Activated CD4-positive, CD25-positive, alpha-beta regulatory T cell treated with anti-CD3 and anti-CD28 coated beads, Interleukin-2, amount 50 U/mL, for 24 hours (primary cell): Measurements from ENCODE around the gene RAB3IP.
"Not testable (repeated sequence)": the region's sequence is repeated elsewhere in the genome, so short reads cannot be mapped to it uniquely, and the experiment has no call there.

ENCODE experiments used
- ATAC-seq, 2 donors: fragments of 150-1000 bp; cut with Tn5 transposase; one replicate each; pipeline ENCODE4 v1.10.0; 2021; ENCODE audit warnings: mild to moderate bottlenecking in 1 of 2, moderate library complexity in 1 of 2

RAB3IP gene

GRCh38 chr12:69756088-69756755 lies 17.6 kb downstream of the RAB3IP start:
- no peak for ATAC-seq

GRCh38 chr12:69758105-69758504 lies 19.4 kb downstream of the RAB3IP start:
- no peak for ATAC-seq

GRCh38 chr12:69759581-69759980 lies 20.9 kb downstream of the RAB3IP start:
- not testable (repeated sequence) for ATAC-seq

GRCh38 chr12:69765515-69765914 lies 26.9 kb downstream of the RAB3IP start:
- no peak for ATAC-seq

- no peak for ATAC-seq
These were observed 27.6 kb downstream of the RAB3IP start for GRCh38 chr12:69766260-69766659.

- no peak for ATAC-seq
These were observed 41.3 kb downstream of the RAB3IP start for GRCh38 chr12:69779928-69780327.

GRCh38 chr12:69783365-69783764 lies 44.7 kb downstream of the RAB3IP start:
- no peak for ATAC-seq

- ATAC-seq = no peak
These were observed 50.7 kb downstream of the RAB3IP start for GRCh38 chr12:69789351-69789750.

GRCh38 chr12:69792533-69792932 lies 53.9 kb downstream of the RAB3IP start:
- ATAC-seq = no peak

- ATAC-seq = not testable (repeated sequence)
These were observed 68.6 kb downstream of the RAB3IP start for GRCh38 chr12:69807101-69807897.

GRCh38 chr12:69810870-69811498 lies 72.3 kb downstream of the RAB3IP start:
- no peak for ATAC-seq

- no peak for ATAC-seq
These were observed 77.4 kb downstream of the RAB3IP start for GRCh38 chr12:69816082-69816481.

- ATAC-seq = no peak
These were observed 82.4 kb downstream of the RAB3IP start for GRCh38 chr12:69821032-69821455.

GRCh38 chr12:69821456-69822159 lies 82.9 kb downstream of the RAB3IP start:
- no peak for ATAC-seq

GRCh38 chr12:69822201-69822860 lies 83.7 kb downstream of the RAB3IP start:
- ATAC-seq = no peak

- ATAC-seq = no peak
These were observed 85.4 kb downstream of the RAB3IP start for GRCh38 chr12:69824028-69824427.

GRCh38 chr12:69824966-69825560 lies 86.4 kb downstream of the RAB3IP start, which contains the start of gene MYRFL:
Gene MYRFL (plus strand): TSS chr12:69825227. CDS start chr12:69825518, 291 bp downstream.
- ATAC-seq = no peak

GRCh38 chr12:69828897-69829296 lies 90.2 kb downstream of the RAB3IP start:
- no peak for ATAC-seq

GRCh38 chr12:69833696-69834095 lies 95.0 kb downstream of the RAB3IP start:
- ATAC-seq = no peak

- ATAC-seq = no peak
These were observed 95.5 kb downstream of the RAB3IP start for GRCh38 chr12:69834147-69834546.

- no peak for ATAC-seq
These were observed 95.9 kb downstream of the RAB3IP start for GRCh38 chr12:69834576-69834975.

- ATAC-seq = no peak
These were observed 96.4 kb downstream of the RAB3IP start for GRCh38 chr12:69835081-69835480.
